Kidney (tissue), 14 donors: ENCODE results near the gene IGFLR1. TPM values are rescaled to one million over a fixed set of nuclear protein-coding genes. Genes with fewer than 3 reads are reported as not detected.

Experiments used
- DNase-seq, 5 donors: peaks; one replicate each; pipeline ENCODE4 v3.0.0-alpha.2; 2013 to 2020
- FAIRE-seq: peaks from 2 replicates; lab custom pipeline; 2012; peaks lifted over from hg19 to GRCh38; lab: Jason Lieb, UNC
- H3K27ac ChIP-seq, 2 donors: one replicate each; pipeline ENCODE4 v1.7.0; 2013; ENCODE audit warnings: low read depth in 2 of 2, low read length in 2 of 2, inconsistent platforms in 1 of 2
- H3K27me3 ChIP-seq: one replicate; pipeline ENCODE4 v1.7.1; 2013; ENCODE audit warnings: low read length, inconsistent platforms; ENCODE audit not compliant: control insufficient read depth, insufficient read depth
- H3K36me3 ChIP-seq, 3 donors: one replicate each; pipeline versions ENCODE4 v1.7.0 to v1.7.1; 2013; ENCODE audit warnings: low read length in 3 of 3, control low read depth in 1 of 3, inconsistent platforms in 1 of 3; ENCODE audit not compliant: insufficient read depth in 3 of 3, control insufficient read depth in 2 of 3
- H3K4me1 ChIP-seq, 3 donors: one replicate each; pipeline versions ENCODE4 v1.7.0 to v1.7.1; 2013; ENCODE audit warnings: low read length in 3 of 3, inconsistent platforms in 1 of 3, low read depth in 1 of 3; ENCODE audit not compliant: control insufficient read depth in 2 of 3, insufficient read depth in 2 of 3
- H3K4me3 ChIP-seq, 3 donors: one replicate each; pipeline versions ENCODE4 v1.7.0 to v1.8.1; 2013; ENCODE audit warnings: low read length in 3 of 3, control low read depth in 1 of 3, inconsistent platforms in 1 of 3
- H3K9ac ChIP-seq, 3 donors: one replicate each; pipeline versions ENCODE4 v1.7.0 to v1.7.1; 2013; ENCODE audit warnings: low read length in 3 of 3, control low read depth in 1 of 3, inconsistent platforms in 1 of 3
- H3K9me3 ChIP-seq, 3 donors: one replicate each; pipeline versions ENCODE4 v1.7.0 to v1.7.1; 2013; ENCODE audit warnings: low read length in 3 of 3, control low read depth in 1 of 3, inconsistent platforms in 1 of 3; ENCODE audit not compliant: control insufficient read depth in 2 of 3, insufficient read depth in 1 of 3
- CTCF ChIP-seq: IDR thresholded peaks from 3 replicates; pipeline ENCODE4 v1.5.1; 2012; ENCODE audit warnings: mild to moderate bottlenecking, moderate library complexity, borderline replicate concordance; ENCODE audit not compliant: insufficient read depth; ENCODE audit errors: extremely low read depth
- intact Hi-C: fragments of 100-400 bp; cut with DNase I; formaldehyde crosslinking; loops from one replicate; pipeline ENCODE4 v1.11.1; 2022
- polyA plus RNA-seq: library from polyadenylated mRNA; stranded (reverse); fragments of 350-450 nt; fragmentation: Illumina TruSeq; extraction: RNeasy Lipid Tissue Mini Kit (QIAGEN cat#74804); gene quantifications from one replicate; pipeline ENCODE4 v1.2.3, GENCODE V29; 2014; ENCODE audit warnings: low read depth, low replicate concordance; ENCODE audit not compliant: insufficient read depth
- total RNA-seq: library from RNA; stranded (reverse); fragmentation: NEBNext Ultra II Directional; extraction: Animal tissue kit (Norgen Biotek cat#: 25700); gene quantifications from one replicate; pipeline ENCODE4 v1.2.1, GENCODE V29; 2021
- donor health status: control.
- donor health status: control.
- donor health status: control.
- donor health status: control.
- donor health status: control.
- donor health status: DM: yes; HTN: yes; CAD: no.
- donor health status: Normal renal cell carcinoma (clear cell type).

Gene IGFLR1
- total and polyA plus RNA-seq, 2 donors from 2014 or later = 22.3 to 26.0 TPM

DNA sequence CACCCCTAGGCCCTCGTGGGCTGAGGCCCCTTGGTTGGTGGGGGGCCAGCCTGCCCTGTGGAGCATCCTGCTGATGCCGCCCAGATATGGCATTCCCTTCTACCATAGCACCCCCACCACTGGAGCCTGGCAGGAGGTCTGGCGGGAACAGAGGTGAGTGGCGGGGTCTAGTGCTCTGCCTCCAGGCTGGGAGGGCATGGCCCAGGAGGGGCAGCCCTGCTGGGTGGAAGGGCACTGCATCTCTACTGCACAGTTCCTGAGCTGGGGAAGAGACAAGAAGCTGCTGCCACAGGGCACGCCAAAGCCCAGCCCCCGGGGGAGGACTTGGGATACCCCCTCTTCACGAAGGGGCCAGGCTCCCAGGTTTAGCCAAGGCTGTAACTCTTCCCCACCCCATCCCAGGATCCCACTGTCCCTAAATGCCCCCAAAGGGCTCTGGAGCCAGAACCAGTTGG, 26.9 kb downstream of the IGFLR1 start:
- intact Hi-C loops = no loop called here
- Histone ChIP-seq H3K27me3 (no peaks in the 10 kb centered on the region), H3K4me3 (peak overlapping the region in 1 of 3 donors; percentile 87), H3K9me3 (no peaks in the 10 kb centered on the region), H3K36me3 (peaks cover 0 to 4% (median 0%) of the 10 kb centered on the region in 3 donors), H3K9ac (peak overlapping the region in 2 of 3 donors; percentile 68 to 80), H3K27ac (no peak overlapping the region), H3K4me1 (peaks cover 0 to 15% (median 0%) of the 10 kb centered on the region in 3 donors)
- peak in 2 of 5 donors; percentile 62 to 79 for DNase-seq
- no peak for FAIRE-seq
- no peak for TF ChIP-seq CTCF

- Histone ChIP-seq H3K4me1 (peaks cover 0 to 15% (median 0%) of the 10 kb centered on the region in 3 donors), H3K9ac (no peak overlapping the region), H3K36me3 (no peaks in the 10 kb centered on the region), H3K27me3 (no peaks in the 10 kb centered on the region), H3K27ac (no peak overlapping the region), H3K4me3 (no peak overlapping the region), H3K9me3 (no peaks in the 10 kb centered on the region)
- no peak for TF ChIP-seq CTCF
- FAIRE-seq = no peak
- intact Hi-C loops = no loop called here
- peak in 1 of 5 donors; percentile 68 for DNase-seq
Observed at GRCh38 chr19:35714601-35715354, 27.5 kb downstream of the IGFLR1 start.

GRCh38 chr19:35713904-35714495, 28.3 kb downstream of the IGFLR1 start:
- H3K4me1 ChIP-seq = peaks cover 0 to 10% (median 0%) of the 10 kb centered on the region in 3 donors
- TF ChIP-seq CTCF = no peak
- H3K4me3 ChIP-seq = no peak overlapping the region
- H3K9ac ChIP-seq = no peak overlapping the region
- no peaks in the 10 kb centered on the region for H3K36me3 ChIP-seq
- no peak for FAIRE-seq
- DNase-seq = no peak
- intact Hi-C loops = no loop called here
- H3K27ac ChIP-seq = no peak overlapping the region
- no peaks in the 10 kb centered on the region for H3K27me3 ChIP-seq
- no peaks in the 10 kb centered on the region for H3K9me3 ChIP-seq
